ENCODE measurements around the gene PRRT1.
"Not testable (repeated sequence)": the region's sequence is repeated elsewhere in the genome, so short reads cannot be mapped to it uniquely, and the experiment has no call there.

Gene PRRT1

DNA sequence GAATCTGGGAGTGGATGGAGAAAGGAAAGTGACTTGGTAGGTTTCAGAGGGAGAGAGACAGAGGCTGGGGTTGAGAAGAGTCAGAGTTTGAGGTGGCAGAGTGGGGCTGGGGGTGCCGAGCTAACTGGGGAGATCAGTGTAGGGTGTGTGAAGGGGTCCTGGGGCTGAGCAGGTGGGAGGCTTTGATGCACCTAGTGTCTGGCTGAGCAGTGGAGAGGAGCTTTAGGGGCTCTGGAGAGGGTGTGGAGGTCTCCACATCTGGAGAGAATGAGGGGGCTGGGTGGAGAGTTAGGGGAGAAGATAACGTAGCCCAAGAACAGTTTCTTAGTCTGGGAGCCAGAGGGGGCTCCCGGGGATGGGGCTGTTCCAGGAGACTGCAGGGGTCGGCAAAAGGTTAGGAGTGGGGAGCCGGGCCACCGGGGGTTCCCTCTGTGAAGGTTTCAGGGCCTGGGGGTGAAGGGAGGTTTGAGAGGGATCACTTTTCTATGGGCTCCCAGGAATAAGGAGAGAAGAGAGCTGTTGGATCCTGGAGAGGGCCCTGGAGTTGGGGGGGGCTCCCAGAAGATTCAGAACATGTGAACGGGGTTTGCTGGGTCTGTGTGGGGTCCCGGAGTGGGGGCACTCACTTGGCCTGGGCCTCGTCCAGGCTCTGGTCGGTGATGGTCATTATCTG is 37.5 kb upstream of the PRRT1 start:
- peaks cover 53 to 61% of the 10 kb centered on the region in 2 experiments for H3K4me1 ChIP-seq (ENCODE audit: control insufficient read depth in 1 of 2, insufficient read depth in 1 of 2, low read depth in 1 of 2, low read length in 1 of 2)
- H3K9me3 ChIP-seq: no peaks in the 10 kb centered on the region
- peak overlapping the region; percentile 81 to 97 for H3K4me3 ChIP-seq (ENCODE audit: low read depth in 1 of 2, low read length in 1 of 2)
- H3K36me3 ChIP-seq: peaks cover 40% of the 10 kb centered on the region
- peak overlapping the region; percentile 95 for H3K27ac ChIP-seq
- no peaks in the 10 kb centered on the region for H3K27me3 ChIP-seq
- TF ChIP-seq, protein P1, sequence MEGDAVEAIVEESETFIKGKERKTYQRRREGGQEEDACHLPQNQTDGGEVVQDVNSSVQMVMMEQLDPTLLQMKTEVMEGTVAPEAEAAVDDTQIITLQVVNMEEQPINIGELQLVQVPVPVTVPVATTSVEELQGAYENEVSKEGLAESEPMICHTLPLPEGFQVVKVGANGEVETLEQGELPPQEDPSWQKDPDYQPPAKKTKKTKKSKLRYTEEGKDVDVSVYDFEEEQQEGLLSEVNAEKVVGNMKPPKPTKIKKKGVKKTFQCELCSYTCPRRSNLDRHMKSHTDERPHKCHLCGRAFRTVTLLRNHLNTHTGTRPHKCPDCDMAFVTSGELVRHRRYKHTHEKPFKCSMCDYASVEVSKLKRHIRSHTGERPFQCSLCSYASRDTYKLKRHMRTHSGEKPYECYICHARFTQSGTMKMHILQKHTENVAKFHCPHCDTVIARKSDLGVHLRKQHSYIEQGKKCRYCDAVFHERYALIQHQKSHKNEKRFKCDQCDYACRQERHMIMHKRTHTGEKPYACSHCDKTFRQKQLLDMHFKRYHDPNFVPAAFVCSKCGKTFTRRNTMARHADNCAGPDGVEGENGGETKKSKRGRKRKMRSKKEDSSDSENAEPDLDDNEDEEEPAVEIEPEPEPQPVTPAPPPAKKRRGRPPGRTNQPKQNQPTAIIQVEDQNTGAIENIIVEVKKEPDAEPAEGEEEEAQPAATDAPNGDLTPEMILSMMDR (IDR thresholded peaks at IDR 0.05): no peak

DNA sequence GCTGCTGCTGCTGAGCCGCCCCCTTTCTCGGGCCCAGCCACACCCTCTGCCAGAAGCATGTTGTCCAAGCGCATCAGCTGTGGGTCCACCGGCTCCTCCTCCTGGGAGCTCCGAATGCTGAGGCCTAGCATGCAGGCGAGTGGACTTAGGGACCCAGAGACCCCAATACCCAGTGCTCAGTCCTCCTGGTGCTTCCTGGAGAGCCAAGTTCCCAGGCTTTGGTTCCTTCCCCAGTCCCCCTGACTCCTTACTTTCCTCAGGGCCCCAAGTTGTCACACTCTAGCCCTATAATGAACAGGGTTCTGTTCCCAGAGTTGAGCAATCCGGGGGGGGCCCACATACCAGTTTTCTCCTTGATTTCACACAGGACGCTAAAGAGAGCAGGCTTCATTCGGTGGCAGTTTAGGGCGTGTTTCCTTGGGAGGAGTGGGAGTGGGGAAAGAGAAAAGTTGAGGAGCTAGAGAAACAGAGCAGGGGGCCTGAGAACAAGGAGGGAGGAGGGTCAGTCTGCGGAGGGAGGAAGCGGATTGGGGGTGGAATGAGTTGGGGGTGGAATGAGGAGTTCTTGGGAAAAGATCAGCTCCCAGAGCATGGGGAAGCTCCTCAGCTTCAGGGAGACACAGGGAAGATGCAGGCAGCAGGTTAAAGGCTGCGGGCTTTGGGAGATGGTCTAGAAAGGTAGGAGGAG is 36.8 kb upstream of the PRRT1 start:
- Histone ChIP-seq H3K4me1 (ENCODE audit: control insufficient read depth in 1 of 2, insufficient read depth in 1 of 2, low read depth in 1 of 2, low read length in 1 of 2) (peaks cover 51 to 54% of the 10 kb centered on the region in 2 experiments), H3K27ac (peak overlapping the region; percentile 95), H3K4me3 (ENCODE audit: low read depth in 1 of 2, low read length in 1 of 2) (peak overlapping the region; percentile 81 to 97), H3K36me3 (peaks cover 47% of the 10 kb centered on the region), H3K9me3 (no peaks in the 10 kb centered on the region), H3K27me3 (no peaks in the 10 kb centered on the region)
- TF ChIP-seq, protein P1 (IDR thresholded peaks at IDR 0.05): no peak

GRCh38 chr6:32187725-32188380 is 36.1 kb upstream of the PRRT1 start:
- Histone ChIP-seq H3K27ac (peak overlapping the region; percentile 95), H3K36me3 (peaks cover 54% of the 10 kb centered on the region), H3K4me1 (ENCODE audit: control insufficient read depth in 1 of 2, insufficient read depth in 1 of 2, low read depth in 1 of 2, low read length in 1 of 2) (peaks cover 44 to 48% of the 10 kb centered on the region in 2 experiments), H3K4me3 (ENCODE audit: low read depth in 1 of 2, low read length in 1 of 2) (peak overlapping the region; percentile 81 to 97)
- H3K27me3 ChIP-seq, H3K9me3 ChIP-seq: not testable (repeated sequence)

- Histone ChIP-seq H3K4me3 (ENCODE audit: low read depth in 1 of 2, low read length in 1 of 2) (peak overlapping the region; percentile 81 to 97), H3K4me1 (ENCODE audit: control insufficient read depth in 1 of 2, insufficient read depth in 1 of 2, low read depth in 1 of 2, low read length in 1 of 2) (peaks cover 47 to 48% of the 10 kb centered on the region in 2 experiments)
Observed at GRCh38 chr6:32187009-32187709, 35.4 kb upstream of the PRRT1 start.

GRCh38 chr6:32186151-32186840 is 34.6 kb upstream of the PRRT1 start:
- Histone ChIP-seq H3K4me1 (ENCODE audit: control insufficient read depth in 1 of 2, insufficient read depth in 1 of 2, low read depth in 1 of 2, low read length in 1 of 2) (peaks cover 41 to 48% of the 10 kb centered on the region in 2 experiments), H3K36me3 (peaks cover 68% of the 10 kb centered on the region), H3K27ac (peak overlapping the region; percentile 95)

More at GRCh38 chr6:32187009-32187709, 35.4 kb upstream of the PRRT1 start:
- Histone ChIP-seq H3K9me3 (no peaks in the 10 kb centered on the region), H3K27ac (peak overlapping the region; percentile 95), H3K36me3 (peaks cover 61% of the 10 kb centered on the region), H3K27me3 (no peaks in the 10 kb centered on the region)
- TF ChIP-seq, protein P1 (IDR thresholded peaks at IDR 0.05): no peak

GRCh38 chr6:32185681-32186131 is 34.0 kb upstream of the PRRT1 start:
- peaks cover 35 to 44% of the 10 kb centered on the region in 2 experiments for H3K4me1 ChIP-seq (ENCODE audit: control insufficient read depth in 1 of 2, insufficient read depth in 1 of 2, low read depth in 1 of 2, low read length in 1 of 2)
- not testable (repeated sequence) for H3K27me3 ChIP-seq, H3K9me3 ChIP-seq
- peak overlapping the region; percentile 95 for H3K27ac ChIP-seq
- H3K4me3 ChIP-seq (ENCODE audit: low read depth in 1 of 2, low read length in 1 of 2): peak overlapping the region in 1 of 2 experiments; percentile 7
- H3K36me3 ChIP-seq: peaks cover 68% of the 10 kb centered on the region

More at GRCh38 chr6:32186151-32186840, 34.6 kb upstream of the PRRT1 start:
- not testable (repeated sequence) for H3K9me3 ChIP-seq, H3K27me3 ChIP-seq
- peak overlapping the region in 1 of 2 experiments; percentile 81 for H3K4me3 ChIP-seq (ENCODE audit: low read depth in 1 of 2, low read length in 1 of 2)
